GM19467 (cell line): Measurements from ENCODE around the gene LDLRAD4.
"Not testable (repeated sequence)": the region's sequence is repeated elsewhere in the genome, so short reads cannot be mapped to it uniquely, and the experiment has no call there.

Experiments used
- ATAC-seq: cut with Tn5 transposase; IDR thresholded peaks from one replicate; pipeline ENCODE4 v1.9.1; 2021; ENCODE audit warnings: mild to moderate bottlenecking, moderate library complexity; ENCODE audit not compliant: unreplicated experiment

The LDLRAD4 gene

DNA sequence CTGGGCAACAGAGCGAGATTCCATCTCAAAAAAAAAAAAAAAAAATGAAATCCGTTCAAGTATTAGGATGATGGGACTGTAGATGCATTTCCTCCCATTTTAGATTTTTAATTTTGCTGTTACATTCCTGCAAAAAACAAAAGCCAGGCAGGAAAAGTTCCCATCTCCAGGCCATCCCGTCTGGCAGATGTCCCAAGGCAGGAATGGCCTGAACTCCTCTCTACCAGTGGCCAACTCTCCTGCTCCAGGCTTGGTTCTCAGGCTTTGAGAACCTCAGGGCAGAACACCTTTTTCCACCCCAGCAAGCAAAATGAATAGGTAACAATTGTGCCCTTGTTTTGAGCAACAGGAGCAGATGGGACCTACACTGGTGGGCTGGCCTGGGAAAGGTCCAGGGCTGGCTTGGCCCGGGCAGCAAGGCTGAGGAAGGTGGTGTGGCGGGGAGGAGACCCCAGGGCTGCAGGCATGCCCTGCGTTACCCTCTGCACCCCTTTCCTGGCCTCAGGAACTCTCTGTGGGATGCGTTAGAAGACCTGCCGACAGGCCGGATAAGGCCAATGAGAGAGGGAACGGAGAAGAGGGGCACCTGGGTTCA is 421.8 kb downstream of the LDLRAD4 start:
- no peak for ATAC-seq

DNA sequence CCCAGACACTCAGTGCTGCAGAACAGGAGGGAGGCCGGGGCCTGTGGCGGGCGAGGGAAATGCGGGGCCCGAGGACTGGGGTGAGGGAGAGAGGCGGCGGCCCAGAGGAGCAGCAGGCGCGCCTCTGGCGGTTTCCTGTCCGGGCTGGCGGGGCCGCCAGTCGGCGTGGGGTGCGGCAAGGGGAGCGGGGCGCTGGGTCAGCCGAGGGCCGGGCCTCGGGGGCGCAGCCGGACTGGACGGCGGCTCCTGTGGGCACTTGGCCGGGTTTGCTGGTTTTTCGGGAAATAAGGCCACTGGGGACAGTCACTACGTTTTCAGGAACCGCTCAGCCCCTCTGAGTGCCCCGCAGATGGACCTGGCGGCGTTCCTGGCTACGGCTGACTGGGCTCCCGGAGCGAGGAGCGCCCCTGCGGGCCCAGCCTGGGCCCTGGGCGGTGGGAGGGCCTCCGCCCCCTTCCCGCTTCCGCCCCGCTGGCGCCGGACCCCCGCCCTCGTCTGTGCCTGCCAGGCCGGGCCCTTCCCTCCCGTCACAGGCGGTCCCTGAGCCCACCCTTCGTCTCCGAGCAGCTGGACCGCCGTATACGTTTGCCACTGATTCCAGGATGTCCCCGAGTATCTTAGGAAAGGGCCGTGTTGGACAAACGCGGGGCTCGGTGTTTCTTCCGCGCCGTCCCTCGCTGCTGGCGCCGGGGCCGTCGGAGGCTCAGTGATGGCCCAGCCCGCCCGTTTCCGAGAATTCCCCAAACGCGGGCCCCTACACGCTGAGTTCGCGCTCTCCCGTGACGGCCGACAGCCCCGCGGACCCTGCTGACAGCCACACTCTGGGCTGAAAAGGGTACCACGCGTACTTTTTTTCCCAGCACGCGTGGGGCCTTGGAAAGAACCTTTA is 423.2 kb downstream of the LDLRAD4 start:
- no peak for ATAC-seq

DNA sequence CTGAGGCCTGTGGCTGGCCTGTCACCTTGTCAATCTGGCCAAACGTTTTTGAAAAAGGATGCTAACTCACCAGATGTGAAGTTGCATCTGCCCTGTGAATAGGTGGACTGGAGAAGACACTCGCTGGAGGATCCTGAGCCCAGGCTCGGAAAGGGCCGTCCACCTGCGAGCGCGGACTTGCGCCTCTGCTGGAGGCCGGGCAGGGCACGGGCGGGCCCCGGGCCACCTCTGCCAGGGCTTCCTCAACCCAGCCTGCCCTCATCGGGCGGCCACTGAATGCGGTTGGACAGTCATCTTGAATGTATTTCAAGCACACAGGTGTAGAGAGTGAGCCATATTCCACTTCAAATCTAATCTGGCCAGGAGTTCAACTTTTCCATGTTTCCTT is 423.9 kb downstream of the LDLRAD4 start:
- ATAC-seq, result no peak

DNA sequence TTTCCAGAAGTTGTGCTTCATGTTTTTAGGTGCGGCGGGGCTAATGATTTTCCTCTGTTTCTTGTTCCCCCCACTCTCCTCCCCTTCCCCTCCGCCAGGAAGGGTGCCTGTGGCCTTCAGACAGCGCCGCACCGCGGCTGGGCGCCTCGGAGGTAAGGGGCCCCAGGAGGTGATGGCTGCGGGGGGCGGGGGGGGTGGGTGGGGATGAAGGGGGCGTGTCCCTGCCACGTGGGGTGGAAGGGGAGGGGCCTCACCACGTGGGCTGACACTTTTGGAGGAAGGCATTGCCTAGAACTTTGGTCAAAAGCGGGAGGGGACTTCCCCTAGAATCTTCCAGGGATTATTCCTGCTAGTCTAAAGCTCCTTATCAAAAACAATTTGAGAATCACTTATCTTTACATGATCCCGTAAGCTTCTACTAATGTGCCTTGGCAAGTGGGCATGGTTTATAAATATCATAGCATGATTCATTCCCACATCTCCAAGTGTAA is 424.7 kb downstream of the LDLRAD4 start:
- ATAC-seq, result no peak

DNA sequence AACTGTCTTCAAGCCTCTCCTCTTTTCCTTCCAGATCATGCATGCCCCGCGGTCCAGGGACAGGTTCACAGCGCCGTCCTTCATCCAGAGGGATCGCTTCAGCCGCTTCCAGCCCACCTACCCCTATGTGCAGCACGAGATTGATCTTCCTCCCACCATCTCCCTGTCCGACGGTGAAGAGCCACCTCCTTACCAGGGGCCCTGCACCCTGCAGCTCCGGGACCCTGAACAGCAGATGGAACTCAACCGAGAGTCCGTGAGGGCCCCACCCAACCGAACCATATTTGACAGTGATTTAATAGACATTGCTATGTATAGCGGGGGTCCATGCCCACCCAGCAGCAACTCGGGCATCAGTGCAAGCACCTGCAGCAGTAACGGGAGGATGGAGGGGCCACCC is 426.5 kb downstream of the LDLRAD4 start:
- no peak for ATAC-seq

DNA sequence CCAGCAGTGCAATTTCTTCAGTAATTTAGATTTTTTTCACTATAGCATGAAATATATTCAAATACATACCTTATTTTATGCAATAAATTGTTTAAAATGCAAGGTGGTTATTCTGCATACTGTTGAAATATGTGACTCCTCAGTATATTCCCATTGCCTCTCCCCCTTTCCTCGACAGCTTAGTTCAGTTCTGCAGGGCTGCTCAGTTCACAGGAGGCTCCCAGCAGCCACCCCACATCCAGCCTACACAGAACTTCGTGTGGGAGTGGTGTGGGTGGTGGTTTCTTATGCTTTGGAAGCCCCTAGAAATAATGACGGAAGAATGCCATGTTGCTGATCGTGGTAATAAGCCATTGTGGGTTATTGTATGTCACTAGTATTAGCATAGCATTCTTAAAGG is 428.1 kb downstream of the LDLRAD4 start:
- ATAC-seq, result no peak

DNA sequence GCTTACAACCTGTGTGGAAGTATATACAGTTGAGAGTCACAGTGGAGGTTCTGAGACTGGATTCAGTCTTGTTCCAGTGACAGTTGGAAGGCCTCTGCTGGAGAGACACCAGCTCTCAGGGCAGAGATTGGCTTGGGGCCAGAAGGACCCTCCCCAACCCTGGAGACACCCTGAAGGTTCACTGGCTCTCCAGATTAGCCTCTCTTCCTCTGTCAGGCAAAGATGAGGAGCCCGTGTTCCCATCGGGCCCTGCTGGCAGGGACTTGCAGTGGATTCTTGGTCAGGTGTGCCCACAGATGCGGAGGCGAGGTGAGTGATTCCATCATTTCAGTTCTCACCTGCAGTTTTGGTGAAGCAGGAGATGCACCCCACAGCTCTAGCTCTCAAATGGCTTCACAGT is 429.2 kb downstream of the LDLRAD4 start:
- ATAC-seq, result no peak

DNA sequence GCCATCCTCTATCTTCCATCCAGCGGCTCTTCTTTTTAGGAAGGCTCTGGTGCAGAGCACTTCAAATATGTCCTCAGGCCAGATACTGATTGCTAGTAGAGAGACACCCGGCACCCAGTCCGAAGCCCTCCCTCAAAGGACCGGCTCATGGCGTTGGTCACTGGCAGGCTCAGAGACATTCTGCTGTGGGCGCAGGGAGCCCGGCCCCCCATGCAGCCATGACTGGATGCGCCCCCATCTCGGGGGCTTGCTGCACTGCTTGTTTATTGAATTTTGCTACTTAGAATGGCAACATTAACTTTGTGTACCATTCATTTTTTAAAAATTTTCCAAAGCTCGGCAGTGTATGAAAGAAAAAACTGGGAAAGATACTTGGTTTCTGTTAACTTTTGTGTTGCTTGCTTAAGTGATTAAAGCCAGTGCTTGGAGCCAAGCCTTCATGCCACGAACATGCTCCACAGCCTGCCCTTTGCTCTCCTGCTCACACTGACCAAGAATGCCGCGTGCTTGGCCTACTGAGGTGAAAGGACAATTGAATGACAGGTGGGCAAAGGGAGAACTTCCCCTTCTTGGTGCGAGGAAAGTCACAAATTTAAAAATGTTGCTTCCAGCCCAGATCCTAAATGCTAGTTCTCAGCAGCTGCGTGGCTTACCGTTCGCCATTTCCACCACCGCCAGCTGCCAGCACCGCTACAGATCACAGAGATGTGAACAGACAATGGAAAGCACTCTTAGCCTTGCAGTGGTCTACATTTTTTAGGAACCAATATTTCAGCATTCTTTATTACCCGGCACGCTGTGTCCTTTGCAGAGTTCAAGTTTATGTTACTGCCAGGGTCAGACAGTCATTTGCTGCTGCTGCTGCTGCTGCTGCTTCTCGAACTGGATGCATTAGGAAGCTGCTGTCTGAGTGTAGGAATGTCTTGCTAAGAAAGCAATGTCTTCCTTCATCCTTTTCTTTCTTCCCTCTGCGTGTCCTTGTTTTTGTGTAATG is 431.1 kb downstream of the LDLRAD4 start:
- no peak for ATAC-seq

DNA sequence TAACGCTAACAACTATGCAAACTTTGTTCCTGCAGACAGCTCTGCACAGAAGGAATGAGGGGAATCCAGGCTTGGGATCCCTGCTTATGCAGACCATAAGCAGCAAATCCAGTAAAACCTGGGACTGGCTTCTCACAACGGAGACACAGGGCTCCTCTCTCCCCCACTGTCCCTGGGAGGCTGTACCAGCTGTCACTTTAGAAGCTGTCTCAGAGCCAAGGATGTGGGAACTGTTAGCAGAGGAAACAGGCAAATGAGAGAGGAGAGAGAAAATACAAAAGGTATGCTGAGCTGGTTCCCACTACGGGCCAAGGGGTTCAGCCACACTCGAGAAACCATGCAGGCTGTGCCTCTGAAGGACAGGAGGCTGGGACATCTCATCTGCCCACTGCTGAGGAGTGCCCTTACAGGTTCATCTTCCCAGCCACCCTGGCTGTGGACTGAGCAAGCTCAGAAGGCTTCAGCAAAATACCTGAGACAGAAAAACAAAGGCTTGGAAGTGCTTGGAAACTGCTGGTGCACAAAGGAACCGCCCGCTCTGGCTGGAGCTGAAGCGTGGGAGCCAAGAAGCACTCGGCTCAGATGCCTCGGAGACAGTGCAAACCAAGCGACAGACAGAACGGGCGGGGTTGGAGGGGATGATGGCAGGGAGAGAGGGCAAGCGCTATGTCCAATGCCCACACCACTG is 435.3 kb downstream of the LDLRAD4 start:
- no peak for ATAC-seq

DNA sequence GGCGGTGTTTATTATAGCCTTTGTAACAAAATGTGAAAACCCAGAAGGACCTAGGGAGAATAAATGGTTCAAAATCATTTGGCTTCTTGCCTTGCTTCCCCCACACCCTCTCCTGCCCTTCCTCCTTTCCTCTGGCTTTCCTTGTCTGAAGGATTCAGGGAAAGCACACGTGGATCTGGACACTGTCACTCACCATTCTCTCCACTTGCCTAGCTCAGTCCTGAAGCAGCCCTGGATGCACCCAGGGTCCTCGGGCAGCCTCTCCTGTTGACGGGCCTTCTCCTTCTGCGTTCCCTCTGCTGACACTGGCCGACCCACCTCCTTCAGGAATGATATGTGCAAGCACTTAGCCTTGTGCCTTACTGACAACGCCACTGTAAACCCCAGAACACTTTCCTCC is 439.4 kb downstream of the LDLRAD4 start:
- ATAC-seq, result no peak

DNA sequence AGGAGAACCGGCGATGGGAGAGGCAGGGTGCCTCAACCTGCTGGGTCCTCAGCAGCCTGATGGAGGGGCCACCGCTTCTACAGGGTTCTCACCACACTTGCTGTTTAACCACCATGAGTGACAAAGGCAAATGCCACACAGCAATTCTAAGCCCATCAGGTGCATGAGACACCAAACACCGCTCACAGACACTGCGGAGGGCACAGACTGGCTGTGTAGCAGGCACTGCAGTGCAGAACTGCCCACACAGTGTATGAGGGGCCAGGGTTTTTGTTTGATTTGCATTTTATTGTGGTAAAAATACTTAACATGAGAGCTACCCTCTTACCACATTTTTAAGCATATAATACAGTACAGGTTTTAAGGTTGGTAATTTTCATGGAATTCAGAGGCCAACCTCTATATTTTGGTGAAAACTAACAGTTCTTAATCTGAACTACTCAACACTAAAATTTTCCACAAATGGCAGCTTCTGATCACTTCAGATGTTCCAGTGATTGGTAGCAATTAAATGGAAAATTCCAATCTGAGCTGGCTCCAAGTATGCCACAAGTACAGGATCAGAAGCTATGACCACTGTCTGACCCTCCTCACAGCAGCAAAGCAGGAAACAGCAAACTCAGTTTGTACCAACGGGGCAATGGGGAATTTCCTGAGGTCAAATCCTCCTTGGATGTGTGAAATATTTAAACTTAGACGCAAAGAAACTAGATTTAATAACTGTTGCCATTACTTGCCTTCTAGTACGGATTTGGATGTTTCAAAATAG is 440.1 kb downstream of the LDLRAD4 start:
- no peak for ATAC-seq

DNA sequence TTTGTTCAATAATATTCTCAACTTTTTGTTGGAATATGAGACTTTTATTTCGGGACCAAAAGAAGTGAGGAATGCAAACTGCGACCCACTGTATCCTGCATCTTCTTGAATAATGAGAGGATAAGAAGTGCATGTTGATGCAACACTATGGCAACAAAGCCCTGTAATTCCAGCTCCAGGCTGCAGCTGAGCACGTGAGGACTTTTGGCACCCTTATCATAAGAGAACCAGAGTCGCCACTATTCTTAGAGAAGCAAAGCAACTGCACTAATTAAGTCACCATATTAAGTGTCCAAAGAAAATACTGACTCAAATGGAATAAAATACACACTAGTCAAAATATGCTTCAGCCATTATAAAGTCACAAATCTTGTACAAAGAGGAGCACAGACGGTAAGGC is 441.9 kb downstream of the LDLRAD4 start:
- ATAC-seq, result no peak

DNA sequence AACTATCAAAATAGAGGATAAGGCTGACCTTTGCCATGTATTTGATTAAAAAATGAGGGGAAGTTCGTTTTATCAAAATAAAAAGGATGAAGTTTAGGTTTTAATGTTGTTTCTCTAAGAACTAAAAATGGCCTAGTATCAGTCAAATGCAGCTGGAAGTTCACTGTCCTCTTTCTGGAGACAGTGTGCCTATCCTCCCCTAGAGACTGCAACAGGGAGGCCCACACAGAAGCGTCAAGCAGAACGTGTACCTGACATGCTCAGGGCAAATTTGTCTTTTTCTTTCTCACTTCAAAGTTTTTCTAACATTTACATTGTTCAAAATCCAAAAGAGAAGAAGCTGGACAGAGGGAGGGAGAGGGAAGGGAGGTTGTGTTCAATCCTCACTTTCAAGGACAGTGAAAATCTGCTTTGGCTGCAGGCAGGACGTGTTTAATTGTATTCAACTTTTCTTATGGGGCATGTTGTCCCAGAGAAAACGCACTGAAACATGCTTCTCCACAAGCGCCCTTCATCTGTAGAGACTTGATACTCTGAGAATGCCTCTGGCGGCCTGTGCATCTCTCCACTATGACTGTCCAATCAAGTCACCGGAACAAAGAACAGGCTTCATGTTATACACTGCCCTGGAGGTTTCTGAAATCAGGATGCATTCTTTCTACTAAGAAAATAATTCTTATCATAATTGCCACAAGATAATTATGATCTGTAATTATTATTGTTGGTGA is 442.7 kb downstream of the LDLRAD4 start:
- ATAC-seq, result no peak

DNA sequence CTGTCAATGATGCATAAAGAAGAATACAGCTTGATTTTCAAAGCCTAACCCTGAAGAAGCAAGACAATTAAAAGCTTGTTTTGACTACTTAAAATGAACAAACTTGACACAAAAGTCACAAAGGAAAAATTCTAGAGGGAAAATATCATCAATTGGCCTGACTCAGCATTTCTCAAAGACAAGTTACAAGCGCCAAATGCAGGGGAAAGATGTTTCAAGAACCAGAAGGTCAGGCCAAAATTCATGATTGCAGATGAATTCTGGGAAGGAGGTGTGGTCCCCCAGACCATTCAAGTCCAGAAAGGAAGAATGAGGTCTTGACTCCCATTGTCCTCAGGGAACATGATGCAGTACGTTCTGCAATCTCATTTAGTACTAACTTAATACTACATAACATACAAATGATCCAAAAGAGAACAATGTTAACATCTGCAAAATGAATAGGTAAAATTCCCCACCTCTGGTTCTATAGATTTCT is 443.3 kb downstream of the LDLRAD4 start:
- no peak for ATAC-seq

DNA sequence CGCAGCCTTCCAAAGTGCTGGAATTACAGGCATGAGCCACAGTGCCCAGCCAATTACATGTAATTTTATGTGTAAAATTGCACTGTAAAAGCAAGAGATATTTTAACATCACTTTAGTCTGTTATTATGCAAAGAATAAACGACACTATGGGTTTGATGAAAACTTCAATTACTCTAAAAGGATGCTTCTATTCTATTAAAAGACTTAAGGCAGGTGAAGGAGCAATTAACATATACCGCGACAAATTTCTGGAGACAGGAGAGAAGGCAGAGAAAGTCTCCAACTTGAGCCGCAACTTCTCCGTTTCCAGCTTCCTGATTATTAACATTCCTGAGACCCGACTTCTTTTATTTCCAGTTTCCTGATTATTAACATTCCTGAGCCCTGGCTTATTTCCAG is 454.1 kb downstream of the LDLRAD4 start:
- ATAC-seq, result no peak

DNA sequence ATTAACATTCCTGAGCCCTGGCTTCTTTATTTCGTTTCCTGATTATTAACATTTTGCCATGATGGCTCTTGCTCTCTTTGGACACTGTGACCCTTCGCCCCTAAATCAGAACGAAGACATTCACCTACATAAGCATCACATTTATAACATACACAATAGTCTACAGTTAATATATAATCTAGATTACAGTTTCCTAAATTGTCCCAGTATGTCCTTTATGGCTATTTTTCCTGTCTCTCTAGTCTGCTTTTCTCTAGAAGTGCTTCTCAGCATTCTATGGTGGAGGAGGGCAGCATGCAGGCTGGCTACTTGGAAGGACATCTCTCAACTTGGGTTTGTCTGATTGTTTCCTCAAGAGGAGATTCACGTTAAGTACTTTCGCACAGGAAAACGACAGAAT is 457.9 kb downstream of the LDLRAD4 start:
- ATAC-seq, result no peak

DNA sequence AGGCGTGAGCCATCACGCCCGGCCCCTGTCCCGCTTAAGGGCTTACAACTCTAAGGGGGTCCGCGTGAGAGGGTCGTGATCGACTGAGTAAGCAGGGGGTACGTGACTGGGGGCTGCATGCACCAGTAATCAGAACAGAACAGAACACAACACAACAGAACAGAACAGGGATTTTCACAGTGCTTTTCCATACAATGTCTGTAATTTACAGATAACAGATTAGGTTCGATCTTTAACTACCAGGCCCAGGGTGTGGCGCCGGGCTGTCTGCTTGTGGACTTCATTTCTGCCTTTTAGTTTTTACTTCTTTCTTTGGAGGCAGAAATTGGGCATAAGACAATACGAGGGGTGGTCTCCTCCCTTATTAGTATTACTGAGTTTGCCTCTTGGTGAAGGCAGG is 458.8 kb downstream of the LDLRAD4 start:
- ATAC-seq, result not testable (repeated sequence)

DNA sequence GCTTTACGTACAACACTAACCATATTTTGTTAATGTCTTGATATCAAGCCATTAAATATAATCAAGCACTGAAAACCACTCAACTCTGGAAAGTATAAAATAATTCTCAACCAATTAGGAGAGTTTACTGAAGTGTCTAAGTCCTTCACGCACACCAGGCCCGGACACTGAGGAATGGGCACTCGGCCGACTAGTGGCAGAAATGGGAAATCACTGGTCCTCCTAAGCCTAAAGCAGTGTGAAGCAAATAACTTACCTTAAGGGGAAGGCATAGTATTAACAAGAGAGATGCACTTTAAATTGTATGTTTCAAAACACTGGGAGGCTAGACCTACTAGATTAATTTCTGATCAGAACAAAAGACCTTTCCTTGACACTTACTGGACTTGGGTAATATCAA is 462.1 kb downstream of the LDLRAD4 start:
- no peak for ATAC-seq

DNA sequence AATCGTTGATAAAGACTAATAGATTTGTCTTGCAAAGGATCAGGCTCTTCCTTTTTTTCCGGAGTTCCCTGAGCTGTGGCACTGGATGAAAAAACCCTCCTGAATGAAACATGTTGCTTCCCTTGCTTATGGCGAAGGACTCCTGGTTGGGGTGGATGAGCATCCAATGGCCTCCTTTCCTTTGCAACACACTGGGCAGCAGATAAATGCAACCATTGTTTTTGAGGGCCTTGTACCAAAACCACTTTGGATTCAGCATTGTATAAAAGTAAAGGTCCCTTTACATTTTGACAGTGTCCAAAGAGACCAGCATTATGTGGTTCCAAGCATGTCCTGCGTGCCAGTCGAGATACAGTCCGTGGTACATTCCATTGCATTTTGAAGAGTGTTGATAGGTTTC is 463.1 kb downstream of the LDLRAD4 start:
- ATAC-seq, result no peak
